Measurements from ENCODE around the gene TESK1. TPM values are rescaled to one million over a fixed set of nuclear protein-coding genes. Genes with fewer than 3 reads are reported as not detected.

TESK1 gene
- total RNA-seq, 1 donor from 2014 or later: 70.2 TPM

DNA sequence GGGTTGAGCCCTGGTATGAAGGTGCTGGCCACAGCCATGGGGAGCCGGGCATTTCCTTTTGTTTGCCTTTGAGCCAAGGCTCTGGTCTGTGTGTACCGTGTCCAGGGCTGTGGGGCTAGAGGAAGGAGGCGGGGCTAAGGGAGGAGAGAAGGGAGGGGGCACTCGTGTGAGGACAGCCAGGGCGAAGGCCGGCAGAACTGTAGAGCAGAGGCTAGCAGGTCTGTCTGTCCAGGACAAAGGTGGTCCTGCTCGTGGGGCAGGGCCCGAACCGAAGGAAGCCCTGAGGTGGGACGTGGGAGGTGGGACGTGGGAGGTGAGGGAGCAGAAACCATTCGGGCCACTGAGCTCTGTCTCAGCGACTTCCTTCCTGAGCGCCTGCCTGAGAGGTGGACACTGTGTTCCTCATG, 41.3 kb upstream of the TESK1 start:
- Histone ChIP-seq H3K36me3 (peaks cover 27 to 38% of the 10 kb centered on the region in 2 donors), H3K4me1 (peaks cover 23 to 52% of the 10 kb centered on the region in 2 donors), H3K9me3 (no peaks in the 10 kb centered on the region), H3K27me3 (no peaks in the 10 kb centered on the region), H3K4me3 (peak overlapping the region; percentile 17 to 19), H3K27ac (peak overlapping the region; percentile 83 to 94)
- intact Hi-C loops (cut with DNase I): loop anchor here (1.0 to 10.0 kb wide), 8 partner anchors 40 to 569 kb away; partner anchors contain the start of genes ATOSB and UNC13B
- peak in 1 of 2 donors; percentile 85 for DNase-seq (ENCODE audit: low spot score in 2 of 2)
- TF ChIP-seq, protein P1, sequence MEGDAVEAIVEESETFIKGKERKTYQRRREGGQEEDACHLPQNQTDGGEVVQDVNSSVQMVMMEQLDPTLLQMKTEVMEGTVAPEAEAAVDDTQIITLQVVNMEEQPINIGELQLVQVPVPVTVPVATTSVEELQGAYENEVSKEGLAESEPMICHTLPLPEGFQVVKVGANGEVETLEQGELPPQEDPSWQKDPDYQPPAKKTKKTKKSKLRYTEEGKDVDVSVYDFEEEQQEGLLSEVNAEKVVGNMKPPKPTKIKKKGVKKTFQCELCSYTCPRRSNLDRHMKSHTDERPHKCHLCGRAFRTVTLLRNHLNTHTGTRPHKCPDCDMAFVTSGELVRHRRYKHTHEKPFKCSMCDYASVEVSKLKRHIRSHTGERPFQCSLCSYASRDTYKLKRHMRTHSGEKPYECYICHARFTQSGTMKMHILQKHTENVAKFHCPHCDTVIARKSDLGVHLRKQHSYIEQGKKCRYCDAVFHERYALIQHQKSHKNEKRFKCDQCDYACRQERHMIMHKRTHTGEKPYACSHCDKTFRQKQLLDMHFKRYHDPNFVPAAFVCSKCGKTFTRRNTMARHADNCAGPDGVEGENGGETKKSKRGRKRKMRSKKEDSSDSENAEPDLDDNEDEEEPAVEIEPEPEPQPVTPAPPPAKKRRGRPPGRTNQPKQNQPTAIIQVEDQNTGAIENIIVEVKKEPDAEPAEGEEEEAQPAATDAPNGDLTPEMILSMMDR (IDR thresholded peaks at IDR 0.05): no peak

DNA sequence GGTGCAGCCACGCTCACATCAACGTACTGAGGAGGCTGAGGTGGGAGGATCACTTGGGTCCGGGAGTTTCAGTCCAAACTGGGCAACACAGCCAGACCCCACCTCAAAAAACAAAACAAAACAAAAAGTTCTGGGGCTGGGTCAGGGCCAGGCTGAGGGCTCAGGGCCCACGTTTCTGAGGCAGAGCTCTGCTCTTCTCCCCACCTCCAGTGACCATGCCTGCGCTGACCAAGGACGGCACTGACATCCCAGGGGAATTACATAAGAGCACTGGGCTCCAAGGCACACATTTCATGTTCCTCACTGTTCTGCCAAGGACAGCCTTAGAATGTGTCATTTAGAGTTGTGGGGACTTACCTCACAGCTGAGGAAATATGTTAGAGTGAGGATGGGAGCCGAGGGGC, 40.4 kb upstream of the TESK1 start:
- H3K36me3 ChIP-seq: peaks cover 18 to 29% of the 10 kb centered on the region in 2 donors
- no peaks in the 10 kb centered on the region for H3K27me3 ChIP-seq
- peak; percentile 44 to 93 for DNase-seq (ENCODE audit: low spot score in 2 of 2)
- no peaks in the 10 kb centered on the region for H3K9me3 ChIP-seq
- H3K4me1 ChIP-seq: peaks cover 23 to 52% of the 10 kb centered on the region in 2 donors
- TF ChIP-seq, protein P1 (IDR thresholded peaks at IDR 0.05): no peak
- intact Hi-C loops (cut with DNase I): loop anchor here (1.0 to 10.0 kb wide), 7 partner anchors 39 to 570 kb away; partner anchors contain the start of genes ATOSB and UNC13B
- peak overlapping the region in 1 of 2 donors; percentile 19 for H3K4me3 ChIP-seq
- peak overlapping the region; percentile 83 to 94 for H3K27ac ChIP-seq

DNA sequence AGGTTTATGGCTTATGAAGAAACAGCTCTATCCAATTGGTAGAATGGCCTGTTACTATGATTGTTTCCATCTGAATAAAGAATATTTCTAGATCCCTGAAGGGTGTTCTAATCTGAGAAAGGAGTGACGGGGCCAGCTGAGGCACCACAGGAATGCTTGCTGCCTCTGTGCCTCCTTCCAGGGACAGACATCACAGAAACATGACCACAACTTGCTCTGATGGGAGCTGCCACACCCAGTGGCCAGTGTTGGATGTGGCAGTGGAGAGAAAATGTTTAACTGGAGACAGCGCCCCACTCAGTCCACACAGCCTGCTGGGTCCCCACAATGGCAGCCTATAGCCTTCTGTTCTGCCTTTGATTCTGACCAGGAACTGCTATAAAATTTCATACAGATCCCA, 38.6 kb upstream of the TESK1 start:
- Histone ChIP-seq H3K4me1 (peaks cover 23 to 41% of the 10 kb centered on the region in 2 donors), H3K27me3 (no peaks in the 10 kb centered on the region), H3K9me3 (no peaks in the 10 kb centered on the region), H3K36me3 (peaks cover 2 to 12% of the 10 kb centered on the region in 2 donors), H3K4me3 (no peak overlapping the region), H3K27ac (peak overlapping the region; percentile 39 to 94)
- intact Hi-C loops (cut with DNase I): loop anchor here (10.0 kb wide), 1 partner anchor 572 kb away; no protein-coding TSS in a partner anchor
- no peak for DNase-seq (ENCODE audit: low spot score in 2 of 2)
- TF ChIP-seq, protein P1 (IDR thresholded peaks at IDR 0.05): peak in 1 of 3 experiments; percentile 6

DNA sequence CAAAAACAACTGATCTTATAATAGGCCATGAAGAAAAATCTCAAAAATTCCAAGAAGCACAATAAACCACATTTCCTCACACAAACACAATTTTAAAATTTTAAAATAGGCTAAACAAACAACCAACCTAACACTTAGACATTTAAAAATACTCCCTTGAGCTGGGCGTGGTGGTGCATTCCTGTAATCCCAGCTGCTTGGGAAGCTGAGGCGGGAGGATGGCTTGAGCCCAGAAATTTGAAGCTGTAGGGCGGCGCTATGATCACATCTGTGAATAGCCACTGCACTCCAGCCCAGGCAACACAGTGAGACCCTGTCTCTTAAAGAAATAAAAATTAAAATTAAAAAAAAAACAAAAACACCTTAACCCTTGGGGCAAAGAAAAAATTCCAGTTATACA, 36.9 kb upstream of the TESK1 start:
- no peaks in the 10 kb centered on the region for H3K9me3 ChIP-seq
- H3K27ac ChIP-seq: no peak overlapping the region
- no peak for DNase-seq (ENCODE audit: low spot score in 2 of 2)
- intact Hi-C loops (cut with DNase I): loop anchor here (10.0 kb wide), 1 partner anchor 573 kb away; no protein-coding TSS in a partner anchor
- H3K27me3 ChIP-seq: no peaks in the 10 kb centered on the region
- H3K4me3 ChIP-seq: no peak overlapping the region
- H3K36me3 ChIP-seq: no peaks in the 10 kb centered on the region
- TF ChIP-seq, protein P1 (IDR thresholded peaks at IDR 0.05): no peak
- H3K4me1 ChIP-seq: peaks cover 15 to 24% of the 10 kb centered on the region in 2 donors

DNA sequence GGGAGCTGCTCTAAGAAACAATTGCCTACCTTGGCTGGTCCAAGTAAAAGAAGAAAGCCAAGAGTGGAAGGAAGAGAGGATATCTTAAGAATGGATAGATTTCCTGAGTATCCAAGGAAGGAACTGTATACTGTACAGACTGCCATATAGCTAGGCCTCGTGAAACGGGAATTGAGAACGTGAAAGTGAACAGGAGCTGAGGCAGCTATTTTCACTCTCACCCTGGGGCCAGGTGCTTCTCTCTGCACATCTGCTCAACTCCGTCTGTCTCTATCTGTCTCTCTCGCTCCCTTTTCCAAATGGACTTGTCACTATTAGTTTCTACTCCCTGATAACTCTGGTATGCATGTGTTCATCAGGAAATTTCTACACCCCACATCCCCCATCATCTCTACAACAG, 35.9 kb upstream of the TESK1 start:
- peaks cover 14 to 15% of the 10 kb centered on the region in 2 donors for H3K4me1 ChIP-seq
- no peaks in the 10 kb centered on the region for H3K9me3 ChIP-seq
- no peaks in the 10 kb centered on the region for H3K27me3 ChIP-seq
- H3K36me3 ChIP-seq: no peaks in the 10 kb centered on the region
- H3K27ac ChIP-seq: no peak overlapping the region
- TF ChIP-seq, protein P1 (IDR thresholded peaks at IDR 0.05): no peak
- H3K4me3 ChIP-seq: no peak overlapping the region
- intact Hi-C loops (cut with DNase I): loop anchor here (10.0 kb wide), 1 partner anchor 574 kb away; no protein-coding TSS in a partner anchor
- no peak for DNase-seq (ENCODE audit: low spot score in 2 of 2)
